ENCODE measurements around the gene HOXA5. TPM values are rescaled to one million over a fixed set of nuclear protein-coding genes. Genes with fewer than 3 reads are reported as not detected.

The HOXA5 gene
- total and polyA plus RNA-seq, 2 donors (not counting 1 experiment from before 2014, with no cell fraction given) = 18.3 to 35.6 TPM

DNA sequence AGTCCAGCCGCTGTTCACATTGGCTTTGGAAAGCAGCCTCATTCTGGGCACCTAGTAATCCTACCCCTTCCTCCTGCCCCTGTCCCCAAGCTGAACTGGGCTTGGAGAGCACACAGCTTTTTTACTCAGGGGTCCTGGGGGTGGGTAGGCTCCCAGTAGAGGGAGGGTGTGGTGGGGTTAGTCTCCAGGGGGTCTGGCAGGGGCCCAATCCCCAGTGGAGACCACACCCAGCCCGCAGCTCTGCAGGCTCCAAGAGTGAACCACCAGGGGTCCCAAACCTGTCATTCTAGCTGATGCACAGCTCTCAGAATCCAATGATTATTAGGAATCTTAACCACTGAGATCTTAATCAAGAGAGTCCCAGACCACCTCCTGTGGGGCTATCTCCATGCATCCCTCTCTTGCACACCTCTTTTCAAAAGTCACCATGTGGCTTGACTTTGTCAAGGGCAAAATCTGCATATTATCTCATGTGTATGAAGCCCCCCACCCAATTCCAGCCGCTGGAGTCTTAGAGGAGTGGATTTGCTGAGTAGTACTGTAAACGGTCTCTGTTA is 38.9 kb upstream of the HOXA5 start:
- Histone ChIP-seq H4K20me1 (ENCODE audit: control insufficient read depth, extremely low read depth, insufficient read depth, low read length) (no peaks in the 10 kb centered on the region), H3K4me1 (ENCODE audit: control insufficient read depth, extremely low read depth, insufficient read depth, low read length) (no peaks in the 10 kb centered on the region), H3K27me3 (ENCODE audit: control insufficient read depth, insufficient read depth, low read length) (peaks cover 60% of the 10 kb centered on the region), H3K36me3 (ENCODE audit: control insufficient read depth, insufficient read depth, low read length) (no peaks in the 10 kb centered on the region), H3K27ac (ENCODE audit: insufficient read depth, low read length) (no peak overlapping the region), H3K9ac (ENCODE audit: insufficient read depth, low read length) (no peak overlapping the region), H3K4me3 (replicated peaks in 1 of 4; ENCODE audit: control extremely low read depth in 1 of 4, insufficient read depth in 1 of 4, low read depth in 3 of 4, low read length in 4 of 4) (no peak overlapping the region), H3K4me2 (ENCODE audit: extremely low read depth, insufficient read depth, low read length) (no peak overlapping the region), H3K9me3 (ENCODE audit: control insufficient read depth, insufficient read depth, low read depth, low read length) (no peaks in the 10 kb centered on the region), H2AFZ (ENCODE audit: low read length) (no peak overlapping the region), H3K79me2 (ENCODE audit: control insufficient read depth, insufficient read depth, low read length) (no peaks in the 10 kb centered on the region)
- no peak for DNase-seq (ENCODE audit: low read depth in 2 of 2)
- no peak for TF ChIP-seq EZH2 (IDR thresholded peaks at IDR 0.05; ENCODE audit: low read length, missing control alignments)
- TF ChIP-seq, protein P1, sequence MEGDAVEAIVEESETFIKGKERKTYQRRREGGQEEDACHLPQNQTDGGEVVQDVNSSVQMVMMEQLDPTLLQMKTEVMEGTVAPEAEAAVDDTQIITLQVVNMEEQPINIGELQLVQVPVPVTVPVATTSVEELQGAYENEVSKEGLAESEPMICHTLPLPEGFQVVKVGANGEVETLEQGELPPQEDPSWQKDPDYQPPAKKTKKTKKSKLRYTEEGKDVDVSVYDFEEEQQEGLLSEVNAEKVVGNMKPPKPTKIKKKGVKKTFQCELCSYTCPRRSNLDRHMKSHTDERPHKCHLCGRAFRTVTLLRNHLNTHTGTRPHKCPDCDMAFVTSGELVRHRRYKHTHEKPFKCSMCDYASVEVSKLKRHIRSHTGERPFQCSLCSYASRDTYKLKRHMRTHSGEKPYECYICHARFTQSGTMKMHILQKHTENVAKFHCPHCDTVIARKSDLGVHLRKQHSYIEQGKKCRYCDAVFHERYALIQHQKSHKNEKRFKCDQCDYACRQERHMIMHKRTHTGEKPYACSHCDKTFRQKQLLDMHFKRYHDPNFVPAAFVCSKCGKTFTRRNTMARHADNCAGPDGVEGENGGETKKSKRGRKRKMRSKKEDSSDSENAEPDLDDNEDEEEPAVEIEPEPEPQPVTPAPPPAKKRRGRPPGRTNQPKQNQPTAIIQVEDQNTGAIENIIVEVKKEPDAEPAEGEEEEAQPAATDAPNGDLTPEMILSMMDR (conservative IDR thresholded peaks at IDR 0.05 in 1 of 2, IDR thresholded peaks at IDR 0.05 in 1 of 2; ENCODE audit: low read depth in 1 of 2, low read length in 2 of 2) = no peak

DNA sequence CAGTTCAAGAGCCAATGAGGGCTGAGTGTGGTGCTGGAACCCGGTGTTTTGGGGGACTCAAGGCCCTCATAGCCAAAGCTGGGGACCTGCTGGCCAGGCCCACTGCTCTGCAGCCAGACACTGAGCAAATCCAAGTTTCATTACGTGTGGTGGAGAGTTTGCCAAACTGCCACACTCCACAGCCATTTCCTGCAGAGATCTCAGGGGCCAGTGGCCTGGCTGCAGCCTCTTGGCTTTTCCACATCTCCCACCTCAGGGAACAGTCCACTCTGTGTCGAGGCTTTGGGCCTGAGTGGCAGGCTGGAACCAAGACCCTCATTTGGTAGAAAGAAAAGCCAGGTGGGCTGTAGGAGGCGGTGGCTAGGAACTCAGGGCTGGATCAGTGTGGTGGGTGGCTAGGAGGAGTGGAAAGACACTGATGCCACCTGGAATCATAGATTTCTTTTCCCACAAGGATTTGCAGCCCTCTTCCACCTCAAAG is 38.4 kb upstream of the HOXA5 start:
- no peaks in the 10 kb centered on the region for H3K79me2 ChIP-seq (ENCODE audit: control insufficient read depth, insufficient read depth, low read length)
- no peaks in the 10 kb centered on the region for H3K9me3 ChIP-seq (ENCODE audit: control insufficient read depth, insufficient read depth, low read depth, low read length)
- H3K27ac ChIP-seq (ENCODE audit: insufficient read depth, low read length) = no peak overlapping the region
- no peak overlapping the region for H2AFZ ChIP-seq (ENCODE audit: low read length)
- peaks cover 55% of the 10 kb centered on the region for H3K27me3 ChIP-seq (ENCODE audit: control insufficient read depth, insufficient read depth, low read length)
- no peak overlapping the region for H3K4me3 ChIP-seq (replicated peaks in 1 of 4; ENCODE audit: control extremely low read depth in 1 of 4, insufficient read depth in 1 of 4, low read depth in 3 of 4, low read length in 4 of 4)
- no peaks in the 10 kb centered on the region for H4K20me1 ChIP-seq (ENCODE audit: control insufficient read depth, extremely low read depth, insufficient read depth, low read length)
- no peak for DNase-seq (ENCODE audit: low read depth in 2 of 2)
- no peaks in the 10 kb centered on the region for H3K36me3 ChIP-seq (ENCODE audit: control insufficient read depth, insufficient read depth, low read length)
- no peak overlapping the region for H3K4me2 ChIP-seq (ENCODE audit: extremely low read depth, insufficient read depth, low read length)
- H3K4me1 ChIP-seq (ENCODE audit: control insufficient read depth, extremely low read depth, insufficient read depth, low read length) = no peaks in the 10 kb centered on the region
- H3K9ac ChIP-seq (ENCODE audit: insufficient read depth, low read length) = no peak overlapping the region
- TF ChIP-seq EZH2 (IDR thresholded peaks at IDR 0.05; ENCODE audit: low read length, missing control alignments) = no peak
- TF ChIP-seq, protein P1 (conservative IDR thresholded peaks at IDR 0.05 in 1 of 2, IDR thresholded peaks at IDR 0.05 in 1 of 2; ENCODE audit: low read depth in 1 of 2, low read length in 2 of 2) = no peak

DNA sequence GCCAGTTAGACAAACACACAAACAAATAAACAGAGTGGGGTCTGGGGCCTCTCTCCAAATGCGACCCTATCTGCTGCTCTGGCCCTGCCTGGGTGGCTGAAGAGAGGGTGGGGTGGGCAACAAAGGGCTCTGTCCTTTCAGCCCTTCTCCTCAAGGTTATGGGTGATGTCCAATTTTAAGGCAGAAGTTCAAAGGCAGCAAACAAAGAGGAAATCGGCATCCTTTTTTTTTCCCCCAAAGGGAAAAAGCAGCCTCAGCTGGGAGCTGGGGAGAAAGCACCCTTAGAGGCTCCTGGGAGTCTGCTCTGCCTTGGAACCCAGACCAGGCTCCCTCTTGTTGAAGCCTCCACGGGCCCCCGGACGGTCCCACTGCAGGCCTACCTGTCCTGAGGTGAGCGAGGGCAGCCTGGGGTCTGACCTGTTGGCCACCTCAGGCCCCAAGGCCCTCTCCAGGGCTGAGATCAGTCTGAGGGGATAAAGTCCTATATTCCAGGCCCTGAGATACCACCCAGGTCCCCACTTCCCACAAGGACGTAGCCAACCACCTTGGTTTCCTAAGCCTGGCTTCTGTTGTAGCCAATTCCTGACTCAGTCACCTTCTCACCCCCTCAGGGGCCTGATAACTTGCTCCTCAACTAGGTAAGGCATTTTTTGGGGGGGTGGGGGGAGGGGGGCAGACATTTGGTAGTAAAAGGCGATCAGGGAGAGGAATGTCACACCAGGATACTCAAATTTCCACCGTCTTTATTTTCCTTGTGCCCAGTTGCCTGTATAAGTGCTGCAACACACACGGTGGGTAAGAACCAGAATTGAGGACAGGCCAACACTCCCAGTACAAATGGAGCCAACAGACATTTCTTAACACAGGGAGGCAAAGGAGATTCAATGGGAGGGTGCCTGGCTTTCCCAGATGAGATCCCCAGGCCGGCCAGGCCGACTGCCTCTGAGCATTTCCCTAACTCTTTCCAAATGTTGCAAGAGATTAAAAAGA is 37.2 kb upstream of the HOXA5 start:
- Histone ChIP-seq H3K79me2 (ENCODE audit: control insufficient read depth, insufficient read depth, low read length) (no peaks in the 10 kb centered on the region), H2AFZ (ENCODE audit: low read length) (no peak overlapping the region), H3K27me3 (ENCODE audit: control insufficient read depth, insufficient read depth, low read length) (peaks cover 54% of the 10 kb centered on the region), H3K4me2 (ENCODE audit: extremely low read depth, insufficient read depth, low read length) (no peak overlapping the region), H4K20me1 (ENCODE audit: control insufficient read depth, extremely low read depth, insufficient read depth, low read length) (no peaks in the 10 kb centered on the region), H3K4me1 (ENCODE audit: control insufficient read depth, extremely low read depth, insufficient read depth, low read length) (no peaks in the 10 kb centered on the region), H3K9ac (ENCODE audit: insufficient read depth, low read length) (no peak overlapping the region), H3K9me3 (ENCODE audit: control insufficient read depth, insufficient read depth, low read depth, low read length) (no peaks in the 10 kb centered on the region), H3K27ac (ENCODE audit: insufficient read depth, low read length) (no peak overlapping the region), H3K36me3 (ENCODE audit: control insufficient read depth, insufficient read depth, low read length) (no peaks in the 10 kb centered on the region), H3K4me3 (replicated peaks in 1 of 4; ENCODE audit: control extremely low read depth in 1 of 4, insufficient read depth in 1 of 4, low read depth in 3 of 4, low read length in 4 of 4) (no peak overlapping the region)
- DNase-seq (ENCODE audit: low read depth in 2 of 2) = no peak
- TF ChIP-seq, protein P1 (conservative IDR thresholded peaks at IDR 0.05 in 1 of 2, IDR thresholded peaks at IDR 0.05 in 1 of 2; ENCODE audit: low read depth in 1 of 2, low read length in 2 of 2) = no peak
- no peak for TF ChIP-seq EZH2 (IDR thresholded peaks at IDR 0.05; ENCODE audit: low read length, missing control alignments)

Data from fibroblast of lung (primary cell).